Measurements from ENCODE around the gene NKIRAS1. TPM values are rescaled to one million over a fixed set of nuclear protein-coding genes. Genes with fewer than 3 reads are reported as not detected.

Gene NKIRAS1
- total and polyA plus RNA-seq, 2 of the 8 experiments (the other 6 are each of a cell fraction or from before 2014, with no cell fraction given) = 3.4 to 7.0 TPM

- Histone ChIP-seq H3K27ac (ENCODE audit: low read depth, low read length) (no peak overlapping the region), H4K5ac (ENCODE audit: insufficient read length, low read depth, low read length) (no peak overlapping the region), H3K23me2 (ENCODE audit: low read depth, low read length) (no peaks in the 10 kb centered on the region; the same call in 1 of the 2 replicates), H2AK5ac (ENCODE audit: low read depth, low read length) (no peak overlapping the region), H3K36me3 (ENCODE audit: control insufficient read depth in 2 of 4, insufficient read depth in 4 of 4, low read length in 3 of 4) (peaks cover 0 to 3% (median 0%) of the 10 kb centered on the region in 4 experiments; a peak in 2 of 8 replicates), H3K14ac (ENCODE audit: insufficient read length) (no peak overlapping the region), H3K9ac (replicated peaks in 1 of 4; ENCODE audit: extremely low read depth in 1 of 4, low read depth in 3 of 4, low read length in 3 of 4) (no peak overlapping the region), H3K4me3 (ENCODE audit: extremely low read depth in 1 of 4, insufficient read depth in 2 of 4, low read depth in 3 of 4, low read length in 4 of 4) (no peak overlapping the region), H3K4me2 (ENCODE audit: insufficient read depth in 1 of 2, low read depth in 2 of 2, low read length in 2 of 2) (no peak overlapping the region), H3K79me1 (ENCODE audit: low read depth, low read length) (no peaks in the 10 kb centered on the region; the same call in 1 of the 2 replicates), H3K9me3 (ENCODE audit: insufficient read depth in 2 of 2, low read depth in 1 of 2, low read length in 1 of 2) (no peaks in the 10 kb centered on the region), H3K18ac (ENCODE audit: extremely low read depth, low read length) (no peak overlapping the region), H3K23ac (ENCODE audit: insufficient read length) (no peak overlapping the region), H3K27me3 (replicated peaks in 1 of 4; ENCODE audit: control insufficient read depth in 3 of 4, extremely low read depth in 1 of 4, insufficient read depth in 3 of 4, low read length in 3 of 4) (peaks cover 0 to 1% (median 0%) of the 10 kb centered on the region in 4 experiments; a peak in 1 of 7 replicates), H2BK15ac (ENCODE audit: low read length) (no peak overlapping the region), H4K8ac (ENCODE audit: extremely low read depth, insufficient read depth, low read length) (no peak overlapping the region), H3K4me1 (replicated peaks in 1 of 4; ENCODE audit: control insufficient read depth in 3 of 4, insufficient read depth in 4 of 4, low read length in 3 of 4) (no peaks in the 10 kb centered on the region; a peak in 2 of 7 replicates), H3K79me2 (ENCODE audit: control insufficient read depth in 1 of 2, insufficient read depth in 2 of 2, low read length in 2 of 2) (peaks cover 0 to 65% of the 10 kb centered on the region in 2 experiments; a peak in 3 of 4 replicates), H2BK12ac (ENCODE audit: low read depth, low read length) (no peak overlapping the region), H2AFZ (ENCODE audit: low read length) (no peak overlapping the region), H2BK120ac (replicated peaks; ENCODE audit: low read depth, low read length) (no peak overlapping the region), H2BK5ac (ENCODE audit: low read depth, low read length) (no peak overlapping the region), H2BK20ac (ENCODE audit: low read length) (no peak overlapping the region), H4K91ac (replicated peaks; ENCODE audit: insufficient read length, low read length) (no peak overlapping the region), H3K56ac (replicated peaks; ENCODE audit: insufficient read length, low read depth, low read length) (no peak overlapping the region), H3K4ac (replicated peaks; ENCODE audit: insufficient read length, low read depth, low read length) (no peak overlapping the region), H4K20me1 (replicated peaks in 1 of 2; ENCODE audit: control insufficient read depth in 1 of 2, insufficient read depth in 2 of 2, low read length in 2 of 2) (peaks cover 2 to 11% of the 10 kb centered on the region in 2 experiments)
- no peak for FAIRE-seq
- TF ChIP-seq BCL11A (IDR thresholded peaks at IDR 0.05; ENCODE audit: low read depth in 2 of 2, low read length in 2 of 2) (no peak), BACH1 (IDR thresholded peaks at IDR 0.05; ENCODE audit: low read length) (no peak), YY1 (IDR thresholded peaks at IDR 0.05; ENCODE audit: low read depth, low read length) (no peak), POLR2A (IDR thresholded peaks at IDR 0.05; ENCODE audit: control extremely low read depth in 1 of 2, low read depth in 2 of 2, low read length in 2 of 2) (no peak), JUND (IDR thresholded peaks at IDR 0.05; ENCODE audit: low read length) (no peak)
- WGBS, 2 experiments (ENCODE audit: extremely low coverage in 1 of 2, insufficient coverage in 1 of 2, insufficient read length in 1 of 2, insufficient replicate concordance in 2 of 2, low coverage in 1 of 2, low lambda C conversion rate in 2 of 2, missing lambda C conversion rate in 1 of 2) = no CpG with 5 or more reads among the region's 3 CpGs
- ChIA-PET CTCF (ENCODE audit: partially characterized antibody) (interaction anchor here (0.7 kb wide), 1 partner anchor 156 kb away, joined by 3 read pairs; no protein-coding TSS in a partner anchor), POLR2A (ENCODE audit: partially characterized antibody) (no interaction called here)
- no peak for DNase-seq (ENCODE audit: low read depth in 1 of 2, low spot score in 2 of 2)
Measured at GRCh38 chr3:23872330-23872729, 44.5 kb downstream of the NKIRAS1 start.

Data from H1 (cell line).